BLaER1 (cell line): ENCODE results near the gene HAND2.

Experiments
- H3K27ac ChIP-seq: shearing (Covaris generic); formaldehyde crosslinking; 2 replicates; pipeline ENCODE4 v1.8.1; 2022
- H3K27me3 ChIP-seq: shearing (Covaris generic); formaldehyde crosslinking; 2 replicates; pipeline ENCODE4 v1.8.1; 2022
- H3K36me3 ChIP-seq: shearing (Covaris generic); formaldehyde crosslinking; 2 replicates; pipeline ENCODE4 v1.8.1; 2022
- H3K4me1 ChIP-seq: shearing (Covaris generic); formaldehyde crosslinking; 2 replicates; pipeline ENCODE4 v1.8.1; 2022
- H3K4me2 ChIP-seq: shearing (Covaris generic); formaldehyde crosslinking; 2 replicates; pipeline ENCODE4 v1.8.1; 2022
- H3K4me3 ChIP-seq: shearing (Covaris generic); formaldehyde crosslinking; 2 replicates; pipeline ENCODE4 v1.8.1; 2022
- H3K9ac ChIP-seq: shearing (Covaris generic); formaldehyde crosslinking; 2 replicates; pipeline ENCODE4 v1.8.1; 2022
- H3K9me3 ChIP-seq: shearing (Covaris generic); formaldehyde crosslinking; 2 replicates; pipeline ENCODE4 v1.8.1; 2022
- H4K20me1 ChIP-seq: shearing (Covaris generic); formaldehyde crosslinking; 2 replicates; pipeline ENCODE4 v1.8.1; 2022
- Cebpa-rat ChIP-seq: shearing (Covaris generic); IDR thresholded peaks from 2 replicates; pipeline ENCODE4 v1.8.1; 2022

The HAND2 gene

DNA sequence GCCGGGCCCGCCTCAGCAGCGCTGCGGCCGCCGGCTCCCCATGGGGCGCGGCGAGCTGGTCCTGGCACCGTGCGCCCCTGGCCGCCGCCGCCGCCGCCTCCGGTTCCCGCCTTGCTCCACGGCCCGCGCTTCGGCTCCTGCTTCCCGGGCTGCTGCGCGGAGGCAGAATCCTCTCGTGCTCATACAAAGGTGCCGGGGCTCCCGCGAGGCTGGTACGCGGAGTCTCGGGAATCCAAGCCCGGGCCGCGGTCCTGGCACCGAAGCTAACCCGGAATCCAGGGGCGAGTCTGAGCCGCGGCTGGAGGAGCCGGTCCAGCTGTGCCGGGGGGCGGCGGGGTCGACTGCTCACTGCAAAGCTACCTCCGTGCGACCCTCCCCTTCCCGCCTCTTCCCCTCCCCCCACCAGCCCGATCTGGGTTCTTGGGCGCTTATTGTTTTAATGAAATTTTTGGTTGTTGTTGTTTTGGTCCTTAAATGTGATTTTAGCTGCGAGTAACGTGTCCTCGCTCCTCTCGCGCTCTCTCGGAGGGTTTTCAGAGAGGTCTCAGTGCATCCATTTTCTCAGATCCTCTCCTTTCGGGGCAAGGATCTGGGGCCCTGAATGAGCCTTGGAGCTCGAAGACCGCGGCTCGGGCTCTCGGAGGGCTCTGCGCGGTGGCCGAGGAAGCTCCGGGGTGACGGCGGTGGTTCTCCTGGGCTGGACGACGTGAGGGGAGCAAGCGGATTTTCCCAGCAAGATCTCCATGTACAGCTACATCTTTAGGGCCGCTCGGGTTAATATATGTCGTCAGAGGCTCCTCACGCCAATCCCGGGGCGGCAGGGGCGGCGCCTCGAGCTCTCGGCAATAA, at the start of gene HAND2:
TSS of gene HAND2 (minus strand) at position 753 of the 849 bp plus-strand sequence. CDS start 940 bp downstream, outside the sequence.
- Histone ChIP-seq H3K4me3 (no peak within 1 kb of the TSS), H3K9ac (no peak within 1 kb of the TSS), H3K27ac (no peak within 1 kb of the TSS), H3K36me3 (no peaks in the 10 kb centered on the region), H4K20me1 (no peaks in the 10 kb centered on the region), H3K4me1 (no peaks in the 10 kb centered on the region), H3K9me3 (peaks cover 72% of the 10 kb centered on the region), H3K27me3 (peaks cover 54% of the 10 kb centered on the region), H3K4me2 (no peak within 1 kb of the TSS)
- TF ChIP-seq Cebpa-rat, result no peak

DNA sequence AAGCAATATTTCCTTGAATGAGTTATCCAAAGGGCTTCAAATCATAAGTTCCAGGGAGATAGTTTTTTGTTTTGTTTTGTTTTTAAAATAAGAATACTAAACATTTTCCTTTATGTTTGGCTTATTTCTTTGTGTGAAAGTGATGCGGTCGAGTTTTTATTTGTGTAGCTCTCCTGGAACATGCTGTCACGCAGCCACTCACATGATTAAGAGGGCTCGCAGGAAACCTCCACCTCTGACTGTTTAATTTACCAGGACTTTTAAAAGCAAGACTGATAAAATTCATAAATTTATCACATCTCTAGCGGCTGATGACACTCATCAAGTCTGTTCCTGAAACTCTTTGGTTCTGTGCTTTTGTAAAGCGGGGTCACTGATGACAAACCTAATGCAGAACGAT, 48.9 kb upstream of the HAND2 start:
- TF ChIP-seq Cebpa-rat, result no peak
- H3K9ac ChIP-seq, result no peak overlapping the region
- H3K4me2 ChIP-seq, result no peak overlapping the region
- no peaks in the 10 kb centered on the region for H3K4me1 ChIP-seq
- no peaks in the 10 kb centered on the region for H3K9me3 ChIP-seq
- H3K4me3 ChIP-seq, result no peak overlapping the region
- H3K27ac ChIP-seq, result no peak overlapping the region
- H3K36me3 ChIP-seq, result no peaks in the 10 kb centered on the region
- H4K20me1 ChIP-seq, result no peaks in the 10 kb centered on the region
- H3K27me3 ChIP-seq, result no peaks in the 10 kb centered on the region

DNA sequence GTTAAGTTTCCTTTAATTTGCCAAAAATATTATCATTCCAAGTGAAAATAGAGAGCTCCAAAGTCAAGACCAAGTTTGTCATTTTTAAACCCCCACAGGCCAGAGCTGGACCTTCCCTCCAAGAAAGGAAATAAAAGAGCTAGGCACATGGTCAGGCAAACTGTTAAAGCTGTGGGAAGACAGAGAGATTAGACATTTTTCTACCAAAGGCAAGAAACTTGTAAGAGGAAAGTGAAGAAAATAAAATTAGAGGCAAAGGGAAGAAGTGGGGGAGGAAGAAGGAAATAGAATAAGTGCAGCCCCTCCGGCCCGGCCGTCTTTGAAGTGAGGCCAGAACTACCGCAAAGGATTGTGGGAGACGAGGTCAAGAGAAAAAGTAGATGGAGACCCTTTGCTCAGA, 47.9 kb upstream of the HAND2 start:
- Histone ChIP-seq H3K4me2 (no peak overlapping the region), H3K36me3 (no peaks in the 10 kb centered on the region), H3K4me1 (no peaks in the 10 kb centered on the region), H3K4me3 (no peak overlapping the region), H3K9ac (no peak overlapping the region), H3K27me3 (no peaks in the 10 kb centered on the region), H3K27ac (no peak overlapping the region), H4K20me1 (no peaks in the 10 kb centered on the region), H3K9me3 (no peaks in the 10 kb centered on the region)
- TF ChIP-seq Cebpa-rat, result no peak

DNA sequence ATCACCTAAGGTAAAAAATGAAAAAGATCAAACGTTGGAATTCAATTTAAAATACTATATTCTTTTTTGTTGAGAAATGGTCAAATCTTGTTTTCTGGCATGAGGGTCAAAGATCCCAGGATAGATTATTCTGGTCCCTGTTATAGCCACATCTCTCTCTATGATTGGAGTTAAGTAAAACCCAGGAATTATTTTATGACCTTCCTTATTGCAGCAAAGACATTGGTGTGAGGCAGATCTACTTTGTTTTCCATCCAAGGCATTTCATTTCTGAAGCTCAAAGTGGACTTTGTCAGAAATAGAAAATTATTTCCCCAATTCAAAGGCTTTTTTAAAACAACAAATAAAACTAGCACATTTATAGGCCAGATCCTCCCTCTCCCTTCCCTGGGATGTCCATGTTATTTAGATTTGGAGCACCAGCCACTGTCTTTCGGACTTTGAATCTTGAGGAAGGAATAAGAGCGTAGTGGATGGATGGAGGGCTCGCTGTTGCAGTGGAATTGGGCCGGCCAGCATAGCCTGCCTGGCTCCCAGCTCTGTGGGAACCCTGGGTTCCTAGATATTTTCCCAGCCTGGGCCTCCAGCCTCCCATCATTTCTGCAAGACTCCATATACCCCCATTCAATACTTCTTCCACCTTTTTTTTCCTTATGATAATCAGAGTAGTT, 45.6 kb upstream of the HAND2 start:
- Histone ChIP-seq H3K9ac (no peak overlapping the region), H3K4me1 (no peaks in the 10 kb centered on the region), H3K4me2 (no peak overlapping the region), H4K20me1 (no peaks in the 10 kb centered on the region), H3K36me3 (no peaks in the 10 kb centered on the region), H3K27me3 (no peaks in the 10 kb centered on the region), H3K9me3 (no peaks in the 10 kb centered on the region), H3K4me3 (no peak overlapping the region), H3K27ac (no peak overlapping the region)
- no peak for TF ChIP-seq Cebpa-rat

DNA sequence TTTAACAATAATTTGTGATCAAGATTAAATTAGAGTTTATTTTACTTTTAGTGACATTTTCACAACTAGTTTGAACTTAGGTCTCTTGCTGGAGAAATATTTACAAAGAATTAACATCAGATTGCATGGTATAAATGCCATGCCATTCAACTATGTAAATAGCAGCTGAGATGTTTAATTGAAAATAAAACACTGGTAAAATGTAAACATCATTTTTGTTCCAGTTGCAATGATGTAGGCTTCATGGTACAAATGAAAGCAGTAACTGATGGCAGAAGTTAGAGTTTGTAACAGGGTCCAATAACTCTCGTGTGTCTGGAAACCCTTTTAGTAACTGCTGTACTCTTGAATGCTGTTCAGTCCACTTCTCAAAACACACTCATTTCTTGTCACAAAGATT, 43.7 kb upstream of the HAND2 start:
- no peak overlapping the region for H3K4me3 ChIP-seq
- TF ChIP-seq Cebpa-rat, result no peak
- no peak overlapping the region for H3K9ac ChIP-seq
- no peak overlapping the region for H3K27ac ChIP-seq
- H3K27me3 ChIP-seq, result no peaks in the 10 kb centered on the region
- no peaks in the 10 kb centered on the region for H4K20me1 ChIP-seq
- H3K4me1 ChIP-seq, result no peaks in the 10 kb centered on the region
- H3K4me2 ChIP-seq, result no peak overlapping the region
- H3K9me3 ChIP-seq, result no peaks in the 10 kb centered on the region
- no peaks in the 10 kb centered on the region for H3K36me3 ChIP-seq

DNA sequence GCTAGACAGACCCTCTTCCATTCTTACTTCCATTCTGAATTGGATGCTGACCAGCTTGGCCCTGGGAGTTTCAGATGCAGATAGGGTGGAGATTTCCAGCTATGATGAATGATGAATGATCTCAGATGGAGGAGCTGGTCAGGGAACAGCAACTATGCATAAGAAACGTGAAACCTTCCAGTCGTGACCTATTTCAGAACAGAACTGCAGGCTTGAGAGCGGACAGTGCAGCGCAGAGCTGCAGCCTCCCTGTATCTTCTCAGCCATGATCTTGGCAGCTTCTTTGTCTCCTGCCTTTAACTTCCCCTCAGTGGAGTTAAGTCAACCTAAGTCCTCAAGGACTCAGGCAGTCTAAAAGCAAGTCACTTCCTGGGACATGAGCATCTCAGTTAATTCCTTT, 43.3 kb upstream of the HAND2 start:
- no peaks in the 10 kb centered on the region for H3K9me3 ChIP-seq
- no peaks in the 10 kb centered on the region for H3K36me3 ChIP-seq
- no peak overlapping the region for H3K9ac ChIP-seq
- H3K4me2 ChIP-seq, result no peak overlapping the region
- TF ChIP-seq Cebpa-rat, result no peak
- H3K4me1 ChIP-seq, result no peaks in the 10 kb centered on the region
- H3K27ac ChIP-seq, result no peak overlapping the region
- H4K20me1 ChIP-seq, result no peaks in the 10 kb centered on the region
- no peak overlapping the region for H3K4me3 ChIP-seq
- H3K27me3 ChIP-seq, result no peaks in the 10 kb centered on the region

DNA sequence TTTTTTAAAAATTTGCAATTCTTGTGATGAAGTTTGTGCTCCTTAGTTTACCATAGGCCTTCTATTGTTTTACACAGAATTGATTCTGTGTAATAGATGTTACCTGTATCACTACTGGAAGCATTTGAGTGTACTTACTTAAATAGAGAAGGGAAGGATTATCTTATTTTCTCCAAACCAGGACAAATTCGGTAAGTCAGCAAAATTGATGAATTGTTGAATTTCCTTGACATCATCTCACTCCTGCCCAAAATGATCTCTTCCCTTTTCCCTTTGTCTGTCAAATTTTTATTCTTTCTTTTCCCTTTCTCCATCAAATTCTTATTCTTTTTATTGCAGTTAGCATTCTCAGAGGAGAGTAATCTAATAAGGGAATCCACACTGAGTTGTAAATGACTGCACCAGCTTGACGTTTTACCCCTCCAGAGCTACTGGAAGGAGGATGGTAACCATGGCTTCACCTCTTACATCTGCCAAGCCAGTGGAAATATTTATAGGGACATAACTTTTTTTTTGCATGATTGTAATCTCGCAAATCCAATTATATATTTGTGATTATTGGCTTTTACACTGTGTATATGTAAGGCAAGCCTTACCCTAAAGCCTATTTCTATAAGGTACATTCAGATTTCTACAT, 42.6 kb upstream of the HAND2 start:
- Histone ChIP-seq H3K36me3 (no peaks in the 10 kb centered on the region), H3K4me3 (no peak overlapping the region), H3K9ac (no peak overlapping the region), H3K27ac (no peak overlapping the region), H4K20me1 (no peaks in the 10 kb centered on the region), H3K4me1 (no peaks in the 10 kb centered on the region), H3K4me2 (no peak overlapping the region), H3K27me3 (no peaks in the 10 kb centered on the region), H3K9me3 (no peaks in the 10 kb centered on the region)
- no peak for TF ChIP-seq Cebpa-rat

DNA sequence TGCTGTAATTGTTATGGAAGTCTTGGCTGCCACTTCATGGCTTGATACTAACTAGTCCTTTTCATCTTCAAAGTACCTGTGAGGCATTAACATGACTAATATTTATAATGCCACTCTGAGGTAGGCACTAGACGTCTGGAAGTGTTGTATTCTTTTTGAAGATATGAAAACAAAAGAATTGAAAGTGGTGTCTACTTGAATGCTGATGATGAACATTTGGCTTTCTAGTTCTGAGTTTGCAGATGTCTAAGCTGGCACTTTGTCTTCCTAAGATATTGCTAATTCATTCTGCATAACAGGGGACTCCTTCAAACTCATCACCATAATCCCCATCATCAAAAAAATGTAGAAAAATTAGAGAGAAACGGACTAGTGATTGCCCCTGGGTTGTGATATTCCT, 41.6 kb upstream of the HAND2 start:
- Histone ChIP-seq H3K4me1 (no peaks in the 10 kb centered on the region), H3K27ac (no peak overlapping the region), H3K4me3 (no peak overlapping the region), H4K20me1 (no peaks in the 10 kb centered on the region), H3K27me3 (no peaks in the 10 kb centered on the region), H3K9ac (no peak overlapping the region), H3K36me3 (no peaks in the 10 kb centered on the region), H3K9me3 (no peaks in the 10 kb centered on the region), H3K4me2 (no peak overlapping the region)
- TF ChIP-seq Cebpa-rat, result no peak

DNA sequence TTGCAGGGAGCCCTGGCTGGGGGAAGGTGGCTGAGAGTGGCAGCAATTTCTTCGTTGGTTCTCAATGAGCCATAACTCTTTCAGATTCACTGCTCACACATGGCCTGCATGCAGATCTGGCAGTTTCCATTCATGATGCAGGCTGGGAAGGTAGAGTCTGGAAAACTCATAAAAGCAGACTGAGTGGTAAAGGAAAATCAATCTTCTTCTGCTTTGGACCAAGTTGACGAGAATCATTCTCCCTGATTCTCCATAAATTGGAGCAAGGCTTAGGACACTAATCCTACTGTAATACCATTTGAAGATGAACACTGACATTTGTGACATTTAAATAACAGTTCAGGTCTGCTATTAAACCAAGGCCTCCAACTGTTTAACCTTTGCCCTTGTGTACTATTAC, 35.3 kb upstream of the HAND2 start:
- no peak for TF ChIP-seq Cebpa-rat
- H3K36me3 ChIP-seq, result no peaks in the 10 kb centered on the region

DNA sequence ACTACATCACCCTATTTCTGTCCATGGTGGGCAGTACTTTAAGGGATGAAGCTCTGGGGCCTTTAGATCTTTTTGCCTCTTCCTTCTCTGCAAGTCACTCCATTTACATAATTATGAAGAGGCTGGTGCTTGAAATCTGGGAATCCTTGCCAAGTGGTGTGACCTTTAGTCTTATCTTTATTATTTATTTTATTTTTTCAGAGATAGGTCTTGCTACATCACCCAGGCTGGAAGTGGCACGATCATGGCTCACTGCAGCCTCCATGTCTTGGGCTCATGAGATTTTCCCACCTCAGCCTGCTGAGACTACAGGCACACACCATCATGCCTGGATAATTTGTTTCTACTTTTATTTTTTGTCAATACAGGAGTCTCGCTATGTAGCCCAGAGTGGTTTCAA, 34.4 kb upstream of the HAND2 start:
- Histone ChIP-seq H3K27ac (no peak overlapping the region), H3K27me3 (no peaks in the 10 kb centered on the region), H3K9me3 (no peaks in the 10 kb centered on the region), H4K20me1 (no peaks in the 10 kb centered on the region), H3K9ac (no peak overlapping the region), H3K36me3 (no peaks in the 10 kb centered on the region), H3K4me1 (no peaks in the 10 kb centered on the region), H3K4me2 (no peak overlapping the region), H3K4me3 (no peak overlapping the region)
- TF ChIP-seq Cebpa-rat, result no peak

More for the DNA sequence above, 35.3 kb upstream of the HAND2 start:
- no peak overlapping the region for H3K4me2 ChIP-seq
- H3K9ac ChIP-seq, result no peak overlapping the region
- H3K27ac ChIP-seq, result no peak overlapping the region
- H3K27me3 ChIP-seq, result no peaks in the 10 kb centered on the region
- no peaks in the 10 kb centered on the region for H3K4me1 ChIP-seq
- H4K20me1 ChIP-seq, result no peaks in the 10 kb centered on the region
- no peaks in the 10 kb centered on the region for H3K9me3 ChIP-seq
- no peak overlapping the region for H3K4me3 ChIP-seq
